Ascending aorta (tissue), 2 donors: ENCODE measurements around the gene ERCC6L. TPM values are rescaled to one million over a fixed set of nuclear protein-coding genes. Genes with fewer than 3 reads are reported as not detected.

Source experiments
- DNase-seq, 2 donors: peaks; one replicate each; pipeline ENCODE4 v3.0.0-alpha.2; 2019; ENCODE audit warnings: low spot score in 2 of 2
- H3K27ac ChIP-seq, 2 donors: fragments of 200-600 bp; sonication (generic); one replicate each; pipeline ENCODE4 v1.5.1; 2016 to 2017; ENCODE audit warnings: mild to moderate bottlenecking in 1 of 2
- H3K27me3 ChIP-seq: fragments of 200-600 bp; sonication (generic); one replicate; pipeline ENCODE4 v1.5.1; 2017
- H3K36me3 ChIP-seq, 2 donors: fragments of 200-600 bp; sonication (generic); one replicate each; pipeline ENCODE4 v1.5.1; 2016
- H3K4me1 ChIP-seq, 2 donors: fragments of 200-600 bp; sonication (generic); one replicate each; pipeline ENCODE4 v1.5.1; 2016 to 2017; ENCODE audit warnings: mild to moderate bottlenecking in 1 of 2
- H3K4me3 ChIP-seq, 2 donors: fragments of 200-600 bp; sonication (generic); one replicate each; pipeline ENCODE4 v1.5.1; 2016 to 2017; ENCODE audit warnings: mild to moderate bottlenecking in 1 of 2
- H3K9me3 ChIP-seq, 2 donors: fragments of 200-600 bp; sonication (generic); one replicate each; pipeline ENCODE4 v1.5.1; 2016
- intact Hi-C: fragments of 100-400 bp; cut with DNase I; formaldehyde crosslinking; loops from one replicate; pipeline ENCODE4 v1.15.1; 2023
- total RNA-seq: library from RNA; depleted of rRNA; stranded (reverse); fragments of >200 nt; gene quantifications from one replicate; pipeline ENCODE4 v1.1.0, GENCODE V29; 2016
- TF ChIP-seq, protein P1 (sequence below), 3 experiments: fragments of 200-600 bp in 2 of 3; fragments of 450-650 bp in 1 of 3; sonication (generic) in 2 of 3; IDR thresholded peaks; one replicate each; pipeline ENCODE4 v1.5.1; 2016 to 2019; ENCODE audit warnings: antibody characterized with exemption in 3 of 3, mild to moderate bottlenecking in 1 of 3, moderate library complexity in 1 of 3

The ERCC6L gene, protein sequence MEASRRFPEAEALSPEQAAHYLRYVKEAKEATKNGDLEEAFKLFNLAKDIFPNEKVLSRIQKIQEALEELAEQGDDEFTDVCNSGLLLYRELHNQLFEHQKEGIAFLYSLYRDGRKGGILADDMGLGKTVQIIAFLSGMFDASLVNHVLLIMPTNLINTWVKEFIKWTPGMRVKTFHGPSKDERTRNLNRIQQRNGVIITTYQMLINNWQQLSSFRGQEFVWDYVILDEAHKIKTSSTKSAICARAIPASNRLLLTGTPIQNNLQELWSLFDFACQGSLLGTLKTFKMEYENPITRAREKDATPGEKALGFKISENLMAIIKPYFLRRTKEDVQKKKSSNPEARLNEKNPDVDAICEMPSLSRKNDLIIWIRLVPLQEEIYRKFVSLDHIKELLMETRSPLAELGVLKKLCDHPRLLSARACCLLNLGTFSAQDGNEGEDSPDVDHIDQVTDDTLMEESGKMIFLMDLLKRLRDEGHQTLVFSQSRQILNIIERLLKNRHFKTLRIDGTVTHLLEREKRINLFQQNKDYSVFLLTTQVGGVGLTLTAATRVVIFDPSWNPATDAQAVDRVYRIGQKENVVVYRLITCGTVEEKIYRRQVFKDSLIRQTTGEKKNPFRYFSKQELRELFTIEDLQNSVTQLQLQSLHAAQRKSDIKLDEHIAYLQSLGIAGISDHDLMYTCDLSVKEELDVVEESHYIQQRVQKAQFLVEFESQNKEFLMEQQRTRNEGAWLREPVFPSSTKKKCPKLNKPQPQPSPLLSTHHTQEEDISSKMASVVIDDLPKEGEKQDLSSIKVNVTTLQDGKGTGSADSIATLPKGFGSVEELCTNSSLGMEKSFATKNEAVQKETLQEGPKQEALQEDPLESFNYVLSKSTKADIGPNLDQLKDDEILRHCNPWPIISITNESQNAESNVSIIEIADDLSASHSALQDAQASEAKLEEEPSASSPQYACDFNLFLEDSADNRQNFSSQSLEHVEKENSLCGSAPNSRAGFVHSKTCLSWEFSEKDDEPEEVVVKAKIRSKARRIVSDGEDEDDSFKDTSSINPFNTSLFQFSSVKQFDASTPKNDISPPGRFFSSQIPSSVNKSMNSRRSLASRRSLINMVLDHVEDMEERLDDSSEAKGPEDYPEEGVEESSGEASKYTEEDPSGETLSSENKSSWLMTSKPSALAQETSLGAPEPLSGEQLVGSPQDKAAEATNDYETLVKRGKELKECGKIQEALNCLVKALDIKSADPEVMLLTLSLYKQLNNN
- total RNA-seq: not detected

DNA sequence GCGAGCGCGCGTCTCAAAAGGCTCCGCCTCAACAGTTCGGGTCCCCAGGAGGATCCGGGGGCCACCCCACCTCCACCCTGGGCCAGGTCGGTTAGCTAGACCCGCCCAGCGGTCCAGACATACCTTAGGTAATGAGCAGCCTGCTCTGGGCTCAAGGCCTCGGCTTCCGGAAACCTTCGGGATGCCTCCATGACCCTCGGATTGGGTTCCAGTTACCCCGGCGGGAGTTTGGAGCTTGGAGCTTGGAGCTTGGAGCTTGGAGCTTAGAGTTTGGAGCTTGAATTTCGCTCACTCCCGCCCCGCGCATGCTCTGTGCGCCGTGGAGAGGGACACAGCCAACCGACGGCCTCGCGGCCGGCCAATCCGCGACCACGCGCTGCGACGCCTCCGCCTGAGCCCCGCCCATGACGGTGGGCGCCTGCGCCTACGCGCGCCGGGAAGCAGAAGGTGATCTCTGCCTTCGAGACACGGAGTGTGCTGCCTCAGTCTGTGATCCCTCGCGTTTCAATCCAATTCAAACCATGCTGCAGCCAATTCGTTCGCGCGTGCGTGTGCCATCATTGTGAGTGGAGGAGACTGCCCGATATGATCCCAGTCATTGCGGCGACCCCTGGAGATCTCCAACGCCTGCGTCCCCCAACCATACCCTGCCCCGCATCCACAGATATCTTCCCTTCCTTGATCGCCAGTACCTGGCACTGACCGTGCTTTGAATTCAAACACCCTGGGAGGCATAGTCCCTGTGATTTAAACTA lies at the start of gene ERCC6L:
Gene ERCC6L (minus strand): TSS at position 307 of the 755 bp plus-strand sequence. CDS start 116 bp downstream, at position 191.
- H3K27me3 ChIP-seq: no peaks in the 10 kb centered on the region
- H3K4me1 ChIP-seq: no peaks in the 10 kb centered on the region
- TF ChIP-seq, protein P1, sequence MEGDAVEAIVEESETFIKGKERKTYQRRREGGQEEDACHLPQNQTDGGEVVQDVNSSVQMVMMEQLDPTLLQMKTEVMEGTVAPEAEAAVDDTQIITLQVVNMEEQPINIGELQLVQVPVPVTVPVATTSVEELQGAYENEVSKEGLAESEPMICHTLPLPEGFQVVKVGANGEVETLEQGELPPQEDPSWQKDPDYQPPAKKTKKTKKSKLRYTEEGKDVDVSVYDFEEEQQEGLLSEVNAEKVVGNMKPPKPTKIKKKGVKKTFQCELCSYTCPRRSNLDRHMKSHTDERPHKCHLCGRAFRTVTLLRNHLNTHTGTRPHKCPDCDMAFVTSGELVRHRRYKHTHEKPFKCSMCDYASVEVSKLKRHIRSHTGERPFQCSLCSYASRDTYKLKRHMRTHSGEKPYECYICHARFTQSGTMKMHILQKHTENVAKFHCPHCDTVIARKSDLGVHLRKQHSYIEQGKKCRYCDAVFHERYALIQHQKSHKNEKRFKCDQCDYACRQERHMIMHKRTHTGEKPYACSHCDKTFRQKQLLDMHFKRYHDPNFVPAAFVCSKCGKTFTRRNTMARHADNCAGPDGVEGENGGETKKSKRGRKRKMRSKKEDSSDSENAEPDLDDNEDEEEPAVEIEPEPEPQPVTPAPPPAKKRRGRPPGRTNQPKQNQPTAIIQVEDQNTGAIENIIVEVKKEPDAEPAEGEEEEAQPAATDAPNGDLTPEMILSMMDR (IDR thresholded peaks at IDR 0.05): no peak
- no peaks in the 10 kb centered on the region for H3K9me3 ChIP-seq
- H3K27ac ChIP-seq: peak within 1 kb of the TSS in 1 of 2 donors; percentile 23
- no peaks in the 10 kb centered on the region for H3K36me3 ChIP-seq
- H3K4me3 ChIP-seq: peak within 1 kb of the TSS; percentile 10 to 40
- DNase-seq: peak; percentile 21 to 88
- intact Hi-C loops: no loop called here

DNA sequence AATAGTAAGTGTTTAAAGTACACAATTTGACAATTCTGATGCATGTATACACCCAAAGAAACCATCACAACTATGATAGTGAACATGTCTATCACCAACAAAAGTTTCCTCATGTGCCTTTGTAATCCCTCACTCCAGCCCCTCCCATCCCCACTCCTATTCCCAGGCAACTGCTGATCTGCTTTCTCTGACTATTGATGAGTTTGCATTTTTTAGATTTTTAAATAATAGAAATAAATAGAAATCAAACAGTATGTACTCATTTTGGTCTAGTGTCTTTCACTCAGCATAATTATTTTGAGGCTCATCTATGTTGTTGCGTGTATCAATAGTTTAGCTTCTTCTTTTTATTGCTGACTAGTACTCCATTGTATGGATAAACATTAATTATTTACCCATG lies 43.5 kb upstream of the ERCC6L start:
- Histone ChIP-seq H3K4me3 (no peak overlapping the region), H3K9me3 (no peaks in the 10 kb centered on the region), H3K27ac (no peak overlapping the region), H3K4me1 (no peaks in the 10 kb centered on the region), H3K27me3 (no peaks in the 10 kb centered on the region), H3K36me3 (no peaks in the 10 kb centered on the region)
- DNase-seq: no peak
- TF ChIP-seq, protein P1 (IDR thresholded peaks at IDR 0.05): no peak
- intact Hi-C loops: no loop called here

DNA sequence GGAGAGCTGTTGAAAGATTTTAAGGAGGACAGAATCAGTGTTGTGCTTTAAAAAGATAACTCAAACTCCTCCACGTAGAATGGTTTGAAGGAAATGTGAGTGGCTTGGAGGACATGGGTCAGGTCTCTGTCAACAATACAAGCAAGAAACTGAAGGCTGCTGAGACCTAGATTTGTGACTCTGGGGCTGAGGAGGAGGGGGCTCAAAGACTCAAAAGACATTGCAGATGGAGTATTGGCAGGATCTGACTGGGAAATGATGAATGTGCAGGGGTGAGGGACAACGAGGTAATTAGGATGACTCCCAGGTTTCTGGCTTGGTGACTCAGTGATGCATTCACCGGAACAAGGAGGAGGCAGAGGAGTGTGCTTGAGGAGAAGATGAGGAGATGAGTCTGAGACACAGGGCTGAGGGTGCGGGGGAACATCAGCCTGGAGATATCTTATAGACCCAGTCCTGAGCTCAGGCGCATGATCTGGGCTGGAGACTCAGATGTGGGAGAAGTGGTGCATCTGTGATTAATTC lies 41.6 kb upstream of the ERCC6L start:
- no peaks in the 10 kb centered on the region for H3K4me1 ChIP-seq
- no peak for DNase-seq
- no peaks in the 10 kb centered on the region for H3K27me3 ChIP-seq
- peaks cover 0 to 3% of the 10 kb centered on the region in 2 donors for H3K36me3 ChIP-seq
- H3K9me3 ChIP-seq: no peaks in the 10 kb centered on the region
- intact Hi-C loops: no loop called here
- H3K4me3 ChIP-seq: no peak overlapping the region
- H3K27ac ChIP-seq: no peak overlapping the region
- TF ChIP-seq, protein P1 (IDR thresholded peaks at IDR 0.05): no peak

- peak overlapping the region; percentile 87 to 88 for H3K27ac ChIP-seq
Observed at GRCh38 chrX:72276478-72276953, 37.7 kb upstream of the ERCC6L start.

More at GRCh38 chrX:72276478-72276953, 37.7 kb upstream of the ERCC6L start:
- TF ChIP-seq, protein P1 (IDR thresholded peaks at IDR 0.05): no peak
- no peaks in the 10 kb centered on the region for H3K9me3 ChIP-seq
- peaks cover 0 to 3% of the 10 kb centered on the region in 2 donors for H3K4me1 ChIP-seq
- intact Hi-C loops: loop anchor here (2.0 to 5.0 kb wide), 2 partner anchors 96 to 144 kb away; partner anchors contain the start of genes PIN4 and RTL5
- no peak for DNase-seq
- H3K4me3 ChIP-seq: peak overlapping the region; percentile 63 to 75
- H3K27me3 ChIP-seq: no peaks in the 10 kb centered on the region
- peaks cover 31 to 41% of the 10 kb centered on the region in 2 donors for H3K36me3 ChIP-seq
